ENCODE results near the gene ICAM2.
A peak's percentile ranks its signal among the peaks of the same experiment; 100 is the strongest.
"Not testable (repeated sequence)": the region's sequence is repeated elsewhere in the genome, so short reads cannot be mapped to it uniquely, and the experiment has no call there.

The ICAM2 gene

GRCh38 chr17:64037180-64037579 lies 16.7 kb upstream of the ICAM2 start:
- DNase-seq (ENCODE audit: low spot score in 2 of 2) (no peak), ATAC-seq (ENCODE audit: low read depth) (no peak)
- peaks cover 4% of the 10 kb centered on the region for H3K36me3 Mint-ChIP-seq
- no peak overlapping the region for H3K4me3 Mint-ChIP-seq
- H3K27ac Mint-ChIP-seq: no peak overlapping the region
- H3K4me1 Mint-ChIP-seq: peaks cover 2% of the 10 kb centered on the region
- no peaks in the 10 kb centered on the region for H3K9me3 Mint-ChIP-seq
- H3K27me3 Mint-ChIP-seq: no peaks in the 10 kb centered on the region

DNA sequence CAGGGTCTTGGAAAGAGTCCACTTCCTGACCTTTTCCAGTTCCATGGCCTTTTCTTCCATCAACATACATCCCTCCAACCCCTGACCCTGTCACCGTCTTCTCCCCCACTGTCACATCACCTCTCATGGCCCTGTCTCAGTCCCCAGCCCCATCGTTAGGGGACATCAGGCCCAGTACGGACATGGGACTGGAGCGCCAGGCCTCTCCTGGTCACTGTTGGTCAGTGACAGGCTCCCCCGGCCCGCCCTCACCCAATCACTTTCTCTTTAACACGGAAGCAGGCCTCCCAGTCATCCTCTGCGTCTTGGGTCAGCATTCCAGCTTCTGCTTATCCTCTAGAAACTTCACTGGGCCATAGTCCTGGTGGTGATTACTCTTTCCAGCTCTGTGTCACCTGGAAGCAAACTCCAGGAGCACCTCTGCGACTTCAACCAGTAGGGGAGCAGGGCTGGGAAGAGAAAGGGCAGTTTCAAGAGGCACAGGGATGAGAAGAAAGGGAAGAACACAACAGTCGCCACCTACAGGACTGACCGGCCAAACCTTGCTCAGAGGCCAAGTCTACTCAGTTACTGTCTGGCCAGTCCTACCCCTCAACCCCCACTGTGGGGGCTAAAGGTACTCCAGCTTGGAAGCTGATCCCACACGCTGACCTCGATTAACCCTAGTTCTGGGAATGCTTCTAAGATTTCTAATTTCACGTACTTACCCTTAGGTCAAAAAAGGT lies 15.9 kb upstream of the ICAM2 start:
- DNase-seq (ENCODE audit: low spot score in 2 of 2): no peak
- Mint-ChIP-seq H3K27ac (no peak overlapping the region), H3K4me3 (no peak overlapping the region), H3K9me3 (no peaks in the 10 kb centered on the region), H3K36me3 (peaks cover 2% of the 10 kb centered on the region), H3K27me3 (no peaks in the 10 kb centered on the region), H3K4me1 (no peaks in the 10 kb centered on the region)
- no peak for ATAC-seq (ENCODE audit: low read depth)

DNA sequence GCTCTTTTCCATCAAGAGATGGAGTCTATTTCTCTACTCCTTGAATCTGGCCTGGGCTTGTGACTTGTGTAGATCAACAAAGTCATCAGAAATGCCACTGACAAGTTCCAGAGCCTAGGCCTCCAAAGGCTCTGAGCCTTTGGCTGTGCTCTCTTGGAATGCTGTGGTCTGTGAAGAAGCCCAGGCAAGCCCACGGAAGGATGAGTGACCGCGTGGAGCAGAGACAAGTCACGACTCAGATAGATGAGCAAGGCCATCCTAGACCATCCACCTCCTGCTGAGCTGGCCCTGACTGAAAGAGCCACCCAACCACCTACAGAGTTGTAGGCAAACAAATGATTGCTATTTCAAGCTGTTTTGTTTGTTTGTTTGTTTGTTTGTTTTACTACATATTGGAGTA lies 11.6 kb upstream of the ICAM2 start:
- H3K27ac Mint-ChIP-seq: no peak overlapping the region
- ATAC-seq (ENCODE audit: low read depth) (no peak), DNase-seq (ENCODE audit: low spot score in 2 of 2) (no peak)
- H3K4me1 Mint-ChIP-seq: peaks cover 3% of the 10 kb centered on the region
- H3K27me3 Mint-ChIP-seq: no peaks in the 10 kb centered on the region
- no peaks in the 10 kb centered on the region for H3K9me3 Mint-ChIP-seq
- no peaks in the 10 kb centered on the region for H3K36me3 Mint-ChIP-seq
- no peak overlapping the region for H3K4me3 Mint-ChIP-seq

GRCh38 chr17:64028874-64029464 lies 8.5 kb upstream of the ICAM2 start:
- H3K27ac Mint-ChIP-seq: no peak overlapping the region
- no peaks in the 10 kb centered on the region for H3K27me3 Mint-ChIP-seq
- H3K4me1 Mint-ChIP-seq: peaks cover 19% of the 10 kb centered on the region
- ATAC-seq (ENCODE audit: low read depth) (peak; percentile 52), DNase-seq (ENCODE audit: low spot score in 2 of 2) (peak; percentile 66 to 71)
- no peaks in the 10 kb centered on the region for H3K9me3 Mint-ChIP-seq
- H3K4me3 Mint-ChIP-seq: no peak overlapping the region
- no peaks in the 10 kb centered on the region for H3K36me3 Mint-ChIP-seq

DNA sequence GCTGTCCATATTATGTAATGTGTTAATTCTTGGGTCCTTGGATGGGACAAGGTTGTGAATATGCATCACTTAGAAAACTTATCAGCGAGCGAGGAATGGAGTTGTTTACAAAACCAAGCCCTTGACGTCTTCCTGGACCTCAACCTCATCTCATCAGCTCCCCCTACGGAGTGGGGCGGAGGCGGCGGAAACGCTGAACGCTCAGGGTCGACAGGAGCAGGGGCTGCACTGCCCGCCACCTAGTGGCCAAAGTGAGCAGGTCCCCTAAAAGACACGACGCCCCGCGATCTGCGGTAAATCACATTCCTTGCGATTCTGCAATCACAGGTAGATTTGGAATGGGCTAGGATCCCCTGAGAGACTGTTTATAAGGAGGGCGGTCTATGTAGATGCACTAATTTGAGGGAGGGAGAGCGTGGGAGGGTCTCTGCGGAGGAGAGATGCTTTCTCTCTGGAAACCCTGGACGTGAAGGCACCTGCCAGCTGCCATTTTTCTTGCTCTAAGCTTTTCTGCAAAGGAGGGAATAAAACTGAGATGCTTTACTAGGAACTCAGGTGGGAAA lies 5.4 kb upstream of the ICAM2 start:
- Mint-ChIP-seq H3K9me3 (no peaks in the 10 kb centered on the region), H3K27ac (peak overlapping the region; percentile 82), H3K4me1 (peaks cover 26% of the 10 kb centered on the region), H3K4me3 (peak overlapping the region; percentile 81), H3K27me3 (no peaks in the 10 kb centered on the region), H3K36me3 (no peaks in the 10 kb centered on the region)
- DNase-seq (ENCODE audit: low spot score in 2 of 2) (peak; percentile 86 to 90), ATAC-seq (ENCODE audit: low read depth) (peak; percentile 88)

DNA sequence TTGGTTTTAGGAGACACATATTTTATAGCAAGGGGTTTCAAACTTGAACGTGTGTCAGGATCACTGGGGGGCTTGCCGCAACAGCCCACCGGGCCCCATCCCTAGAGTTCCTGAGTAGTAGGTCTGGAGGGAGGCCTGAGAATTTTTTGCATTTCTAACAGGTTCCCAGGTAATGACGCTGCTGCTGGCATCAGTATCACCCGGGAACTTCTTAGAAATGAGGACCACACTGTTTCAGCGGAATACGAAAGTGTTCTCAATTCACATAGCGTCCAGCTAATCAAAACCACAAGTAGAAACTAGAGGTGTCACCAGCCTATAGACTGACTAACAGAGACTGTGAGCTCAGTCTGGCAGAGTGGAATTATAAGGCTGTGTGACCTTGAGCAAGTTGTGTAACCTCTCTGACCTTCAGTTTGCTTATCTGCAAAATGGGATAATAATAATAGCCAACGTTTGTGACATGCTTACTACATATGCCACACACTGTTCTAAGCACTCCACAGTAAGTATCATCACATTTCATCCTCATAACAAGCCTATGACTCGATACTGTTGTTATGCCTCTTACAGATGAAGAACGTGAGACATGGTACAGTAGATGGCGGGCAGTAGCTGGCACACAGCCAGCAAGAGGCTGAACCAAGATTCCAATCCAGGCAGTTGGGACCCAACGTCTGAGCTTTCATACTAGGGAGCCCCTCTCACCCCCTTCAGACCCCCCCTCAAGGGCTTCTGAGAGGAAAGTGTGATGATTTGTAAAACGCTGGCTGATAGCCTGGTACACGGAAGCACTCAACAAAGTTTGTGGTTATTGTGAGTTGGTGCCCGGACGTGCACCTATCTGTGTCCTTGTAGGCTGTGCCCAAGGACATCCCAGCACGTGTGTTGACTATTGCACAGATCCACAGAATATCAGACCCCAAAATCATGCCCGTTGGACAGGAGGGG lies 4.6 kb upstream of the ICAM2 start:
- ATAC-seq (ENCODE audit: low read depth): peak; percentile 5
- DNase-seq (ENCODE audit: low spot score in 2 of 2): no peak
- Mint-ChIP-seq H3K4me3 (peak overlapping the region; percentile 81), H3K4me1 (peaks cover 28% of the 10 kb centered on the region), H3K9me3 (no peaks in the 10 kb centered on the region), H3K27ac (peak overlapping the region; percentile 82), H3K36me3 (no peaks in the 10 kb centered on the region), H3K27me3 (no peaks in the 10 kb centered on the region)

- no peak overlapping the region for H3K4me3 Mint-ChIP-seq
- H3K4me1 Mint-ChIP-seq: peaks cover 28% of the 10 kb centered on the region
- ATAC-seq (ENCODE audit: low read depth) (no peak), DNase-seq (ENCODE audit: low spot score in 2 of 2) (no peak)
- no peaks in the 10 kb centered on the region for H3K9me3 Mint-ChIP-seq
- H3K27me3 Mint-ChIP-seq: no peaks in the 10 kb centered on the region
- peak overlapping the region; percentile 82 for H3K27ac Mint-ChIP-seq
- H3K36me3 Mint-ChIP-seq: no peaks in the 10 kb centered on the region
Measured at GRCh38 chr17:64024215-64024654, 3.8 kb upstream of the ICAM2 start.

- H3K4me3 Mint-ChIP-seq: peak overlapping the region; percentile 14
- no peaks in the 10 kb centered on the region for H3K9me3 Mint-ChIP-seq
- H3K27me3 Mint-ChIP-seq: no peaks in the 10 kb centered on the region
- H3K36me3 Mint-ChIP-seq: no peaks in the 10 kb centered on the region
- ATAC-seq (ENCODE audit: low read depth) (no peak), DNase-seq (ENCODE audit: low spot score in 2 of 2) (no peak)
- peaks cover 32% of the 10 kb centered on the region for H3K4me1 Mint-ChIP-seq
- H3K27ac Mint-ChIP-seq: peak overlapping the region; percentile 97
Measured at GRCh38 chr17:64022611-64023063, 2.2 kb upstream of the ICAM2 start.

GRCh38 chr17:64019551-64019961 lies 877 bp downstream of the ICAM2 start:
- ATAC-seq (ENCODE audit: low read depth); H3K36me3 Mint-ChIP-seq; H3K27me3 Mint-ChIP-seq; DNase-seq (ENCODE audit: low spot score in 2 of 2); H3K9me3 Mint-ChIP-seq: not testable (repeated sequence)
- peaks cover 33% of the 10 kb centered on the region for H3K4me1 Mint-ChIP-seq
- peak overlapping the region; percentile 97 for H3K27ac Mint-ChIP-seq
- H3K4me3 Mint-ChIP-seq: peak overlapping the region; percentile 96

DNA sequence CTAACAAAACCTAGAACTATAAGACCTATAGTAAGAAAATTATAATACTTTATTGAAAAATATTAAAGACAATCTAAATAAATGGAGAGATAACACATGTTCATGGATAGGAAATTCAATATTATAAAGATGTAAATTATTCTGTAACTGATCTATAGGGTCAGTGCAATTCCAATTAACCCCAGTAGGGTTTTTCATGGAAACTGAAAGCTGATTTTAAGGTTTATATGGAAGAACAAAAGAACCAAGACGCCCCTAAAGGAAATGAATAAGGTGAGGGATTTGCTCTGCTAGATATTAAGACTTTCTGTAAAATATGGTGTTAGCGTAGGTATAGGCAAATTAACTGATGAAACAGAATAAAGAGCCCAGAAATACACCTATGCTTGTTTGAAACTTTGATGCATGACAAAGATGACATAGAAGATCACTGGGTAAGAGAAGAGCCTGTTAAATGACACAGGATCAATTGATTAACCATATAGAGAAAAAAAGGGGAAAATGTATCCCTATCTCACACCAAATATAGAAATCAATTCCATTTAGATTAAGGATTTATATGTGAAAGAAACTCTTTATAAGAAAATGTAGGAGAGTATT lies 3.0 kb downstream of the ICAM2 start:
- Mint-ChIP-seq H3K27me3 (no peaks in the 10 kb centered on the region), H3K27ac (peak overlapping the region; percentile 97), H3K4me3 (peak overlapping the region; percentile 66), H3K4me1 (peaks cover 37% of the 10 kb centered on the region), H3K36me3 (peaks cover 2% of the 10 kb centered on the region), H3K9me3 (peaks cover 3% of the 10 kb centered on the region)
- no peak for ATAC-seq (ENCODE audit: low read depth)
- DNase-seq (ENCODE audit: low spot score in 2 of 2): no peak

DNA sequence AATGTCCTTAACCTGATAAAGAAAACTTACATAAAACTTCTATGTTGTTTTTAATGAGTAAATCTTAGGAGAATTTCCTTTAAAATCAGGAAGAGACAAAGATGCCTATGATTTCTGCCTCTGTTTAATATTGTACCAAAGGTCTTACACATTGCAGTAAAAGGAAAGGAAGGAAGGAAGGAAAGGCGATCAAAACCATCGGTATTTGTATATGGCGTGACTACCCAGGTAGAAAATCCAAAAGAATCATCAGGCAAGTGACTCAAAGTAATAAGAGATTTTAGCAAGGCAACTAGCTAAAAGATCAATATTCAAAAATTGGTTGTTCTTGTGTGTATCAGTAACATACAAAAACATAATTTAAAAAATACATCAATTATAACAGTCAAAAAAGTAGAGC lies 3.5 kb downstream of the ICAM2 start:
- peaks cover 3% of the 10 kb centered on the region for H3K9me3 Mint-ChIP-seq
- DNase-seq (ENCODE audit: low spot score in 2 of 2) (no peak), ATAC-seq (ENCODE audit: low read depth) (no peak)
- H3K27ac Mint-ChIP-seq: peak overlapping the region; percentile 77
- H3K36me3 Mint-ChIP-seq: peaks cover 2% of the 10 kb centered on the region
- H3K27me3 Mint-ChIP-seq: no peaks in the 10 kb centered on the region
- peaks cover 37% of the 10 kb centered on the region for H3K4me1 Mint-ChIP-seq
- peak overlapping the region; percentile 61 for H3K4me3 Mint-ChIP-seq

- ATAC-seq (ENCODE audit: low read depth) (no peak), DNase-seq (ENCODE audit: low spot score in 2 of 2) (no peak)
- Mint-ChIP-seq H3K4me3 (peak overlapping the region; percentile 61), H3K4me1 (peaks cover 40% of the 10 kb centered on the region), H3K9me3 (peaks cover 3% of the 10 kb centered on the region), H3K36me3 (peaks cover 6% of the 10 kb centered on the region), H3K27ac (peak overlapping the region; percentile 77), H3K27me3 (no peaks in the 10 kb centered on the region)
Measured at GRCh38 chr17:64016231-64016784, 4.1 kb downstream of the ICAM2 start.

DNA sequence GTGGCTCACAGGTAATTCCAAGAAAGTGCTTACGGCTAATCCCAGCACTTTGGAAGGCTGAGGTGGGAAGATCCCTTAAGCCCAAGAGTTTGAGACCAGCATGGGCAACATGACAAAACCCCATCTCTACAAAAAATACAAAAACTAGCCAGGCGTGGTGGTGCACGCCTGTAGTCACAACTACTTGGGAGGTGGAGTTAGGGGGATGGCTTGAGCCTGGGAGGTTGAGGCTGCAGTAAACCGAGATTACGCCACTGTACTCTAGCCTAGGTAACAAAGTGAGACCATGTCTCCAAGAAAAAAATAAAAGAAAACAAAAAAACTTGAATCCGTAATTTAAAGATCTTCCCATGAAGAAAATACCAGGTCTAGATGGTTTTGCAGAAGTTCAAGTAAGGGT lies 5.0 kb downstream of the ICAM2 start:
- H3K4me1 Mint-ChIP-seq: peaks cover 37% of the 10 kb centered on the region
- H3K4me3 Mint-ChIP-seq: no peak overlapping the region

More for the DNA sequence above, 5.0 kb downstream of the ICAM2 start:
- H3K36me3 Mint-ChIP-seq: peaks cover 6% of the 10 kb centered on the region
- H3K9me3 Mint-ChIP-seq: peaks cover 3% of the 10 kb centered on the region
- ATAC-seq (ENCODE audit: low read depth) (no peak), DNase-seq (ENCODE audit: low spot score in 2 of 2) (no peak)
- H3K27ac Mint-ChIP-seq: no peak overlapping the region
- no peaks in the 10 kb centered on the region for H3K27me3 Mint-ChIP-seq
